Measurements from ENCODE around the gene NPR1. TPM values are rescaled to one million over a fixed set of nuclear protein-coding genes. Genes with fewer than 3 reads are reported as not detected.

NPR1 gene
- total and polyA plus RNA-seq, 2 of the 4 experiments (the other 2 are of a cell fraction) = 0.02 TPM; not detected in 1

DNA sequence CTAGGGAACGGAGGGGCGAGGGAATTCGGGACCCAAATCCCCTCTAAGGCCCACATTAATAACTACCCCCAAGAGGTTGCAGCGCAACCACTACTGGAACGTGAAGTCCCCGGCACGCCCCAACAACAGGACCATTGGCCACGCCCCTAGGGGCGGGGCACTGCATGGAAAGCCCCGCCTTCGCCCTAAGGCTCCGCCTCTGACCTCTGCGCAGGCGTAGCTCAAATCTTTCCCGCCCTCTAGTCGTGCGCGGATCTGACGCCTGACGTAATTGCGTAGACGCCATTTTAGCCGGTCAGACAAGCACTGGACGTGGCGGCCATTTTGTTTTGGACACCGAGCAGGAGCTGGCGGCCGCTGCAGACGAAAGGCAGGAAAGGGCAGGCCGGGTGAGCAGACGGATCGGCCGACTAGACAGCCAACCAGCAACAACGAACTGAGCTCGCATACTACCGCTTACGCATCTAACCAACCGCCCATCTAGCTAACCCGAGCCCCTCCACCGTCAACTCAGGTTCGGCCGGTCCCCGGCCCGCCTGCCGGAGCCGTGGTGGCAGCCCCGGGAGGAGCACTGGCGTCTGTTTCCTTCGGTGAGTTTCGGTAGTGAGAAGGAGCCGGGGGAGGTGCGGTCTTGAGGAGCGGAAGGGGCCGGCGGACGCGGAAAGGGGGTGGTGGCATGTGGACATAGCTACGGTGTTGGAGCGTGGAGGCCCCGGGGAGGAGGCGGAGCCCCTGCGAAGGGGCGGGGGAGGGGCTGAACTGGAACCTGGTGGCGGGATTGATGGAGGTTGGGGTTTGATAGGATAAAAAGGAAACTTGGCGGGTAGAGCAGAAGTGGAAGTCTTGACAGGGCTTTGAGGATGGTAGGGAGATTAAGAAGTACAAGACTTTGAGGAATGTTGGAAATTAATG, 44.5 kb upstream of the NPR1 start, which contains the start of gene CHTOP:
TSS of gene CHTOP (plus strand) at position 313 of the 912 bp plus-strand sequence. CDS start 2,523 bp downstream, outside the sequence.
- H3K36me3 ChIP-seq (ENCODE audit: control insufficient read depth, insufficient read depth, low read length) = peaks cover 21% of the 10 kb centered on the region
- dilution Hi-C loops (cut with HindIII; ENCODE audit: low sequenced_read_pairs, unreplicated experiment) = no loop called here
- intact Hi-C loops (cut with micrococcal nuclease) = loop anchor here (1.0 to 2.0 kb wide), 2 partner anchors 61 to 123 kb away; no protein-coding TSS in a partner anchor
- ATAC-seq (ENCODE audit: low read depth) (peak; percentile 97), DNase-seq (peak; percentile 99)
- H3K4me3 ChIP-seq (ENCODE audit: insufficient read depth, low read depth, low read length) = peak within 1 kb of the TSS; percentile 79
- H2AK5ac ChIP-seq (ENCODE audit: low read depth, low read length) = peak within 1 kb of the TSS; percentile 100
- peaks cover 23% of the 10 kb centered on the region; the same call in 1 of the 2 replicates for H4K20me1 ChIP-seq (ENCODE audit: insufficient read depth, low read length)
- H3K14ac ChIP-seq (replicated peaks; ENCODE audit: low read depth, low read length) = peak within 1 kb of the TSS; percentile 100
- H3K27me3 ChIP-seq (ENCODE audit: control insufficient read depth, insufficient read depth, low read length) = no peaks in the 10 kb centered on the region
- peak within 1 kb of the TSS; percentile 98 for H2BK5ac ChIP-seq (ENCODE audit: low read depth, low read length, poor library complexity, severe bottlenecking)
- peak within 1 kb of the TSS; percentile 100 for H2AK9ac ChIP-seq (replicated peaks; ENCODE audit: low read depth, low read length, poor library complexity)
- ChIA-PET CTCF (interaction anchor here (0.9 to 1.6 kb wide), 6 partner anchors 12 to 123 kb away, joined by 4 to 11 read pairs (median 5); no protein-coding TSS in a partner anchor), POLR2A (ENCODE audit: unreplicated experiment) (interaction anchor here (0.6 to 1.5 kb wide), 8 partner anchors 10 to 103 kb away, joined by 3 to 14 read pairs (median 4); no protein-coding TSS in a partner anchor)
- H3K9me3 ChIP-seq (ENCODE audit: control insufficient read depth, insufficient read depth, low read length) = no peaks in the 10 kb centered on the region
- H3K79me1 ChIP-seq (ENCODE audit: low read depth in 1 of 2, low read length in 2 of 2) = peaks cover 26 to 41% of the 10 kb centered on the region in 2 experiments
- H3K4me1 ChIP-seq (ENCODE audit: control insufficient read depth, insufficient read depth, low read length) = peaks cover 3% of the 10 kb centered on the region
- peak within 1 kb of the TSS; percentile 91 for H3K18ac ChIP-seq (ENCODE audit: low read depth, low read length)
- H3K9me1 ChIP-seq (ENCODE audit: insufficient read depth, low read length) = 0 out of 2 replicates have a peak, but pooled peaks cover 8% of the 10 kb centered on the region
- TSS peak; percentile 82 for BruUV-seq (replicated peaks)
- H3K4me2 ChIP-seq (ENCODE audit: low read depth, low read length) = peak within 1 kb of the TSS; percentile 86
- peak within 1 kb of the TSS; percentile 100 for H3K56ac ChIP-seq (ENCODE audit: extremely low read depth, insufficient read depth, low read length)
- H3K23ac ChIP-seq (ENCODE audit: low read depth, low read length) = peak within 1 kb of the TSS; percentile 100
- H4K5ac ChIP-seq (ENCODE audit: low read depth, low read length) = peak within 1 kb of the TSS; percentile 95
- H3K27ac ChIP-seq (ENCODE audit: insufficient read depth, low read length) = peak within 1 kb of the TSS; percentile 98
- in situ Hi-C loops (cut with MboI; ENCODE audit: low sequenced_read_pairs) = no loop called here
- H3K9ac ChIP-seq (ENCODE audit: low read depth, low read length) = peak within 1 kb of the TSS; percentile 99
- H2BK20ac ChIP-seq (ENCODE audit: low read depth, low read length) = no peak within 1 kb of the TSS
- H2AFZ ChIP-seq (replicated peaks; ENCODE audit: low read length, poor library complexity) = peak within 1 kb of the TSS; percentile 93
- H4K8ac ChIP-seq (ENCODE audit: low read depth in 2 of 2, low read length in 2 of 2) = peak within 1 kb of the TSS; percentile 94 to 100
- 0% methylated on average over 48 of the region's 65 CpGs; no CpG with 5 or more reads in 1 of the 2 experiments for WGBS, 2 experiments (ENCODE audit: extremely low coverage in 2 of 2, insufficient read length in 1 of 2)
- H2BK120ac ChIP-seq (ENCODE audit: low read depth, low read length) = peak within 1 kb of the TSS; percentile 83
- H3K4ac ChIP-seq (ENCODE audit: low read depth, low read length) = peak within 1 kb of the TSS; percentile 100
- H4K91ac ChIP-seq (ENCODE audit: insufficient read depth, low read depth, low read length) = peak within 1 kb of the TSS; percentile 100
- no peak within 1 kb of the TSS; the same call in 2 of the 3 replicates for H2BK15ac ChIP-seq (ENCODE audit: low read depth, low read length)
- no peak for TF ChIP-seq SMC3 (IDR thresholded peaks at IDR 0.05; ENCODE audit: low read depth, low read length)
- TF ChIP-seq, protein P1, sequence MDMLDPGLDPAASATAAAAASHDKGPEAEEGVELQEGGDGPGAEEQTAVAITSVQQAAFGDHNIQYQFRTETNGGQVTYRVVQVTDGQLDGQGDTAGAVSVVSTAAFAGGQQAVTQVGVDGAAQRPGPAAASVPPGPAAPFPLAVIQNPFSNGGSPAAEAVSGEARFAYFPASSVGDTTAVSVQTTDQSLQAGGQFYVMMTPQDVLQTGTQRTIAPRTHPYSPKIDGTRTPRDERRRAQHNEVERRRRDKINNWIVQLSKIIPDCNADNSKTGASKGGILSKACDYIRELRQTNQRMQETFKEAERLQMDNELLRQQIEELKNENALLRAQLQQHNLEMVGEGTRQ (IDR thresholded peaks at IDR 0.05; ENCODE audit: low read depth, low read length) = 0 out of 2 replicates have a peak, but pooled peaks have one; percentile 13
- no peak for TF ChIP-seq FOS (IDR thresholded peaks at IDR 0.05; ENCODE audit: low read depth, low read length)
- no peak for TF ChIP-seq RCOR1 (IDR thresholded peaks at IDR 0.05; ENCODE audit: insufficient replicate concordance, low read length)
- no peak for TF ChIP-seq MAFK (IDR thresholded peaks at IDR 0.05; ENCODE audit: low read depth, low read length)
- peak; percentile 88; the same call in 1 of the 2 replicates for TF ChIP-seq MXI1 (IDR thresholded peaks at IDR 0.05; ENCODE audit: borderline replicate concordance, low read depth, low read length)
- TF ChIP-seq POLR2A (IDR thresholded peaks at IDR 0.05; ENCODE audit: low read depth, low read length) = peak; percentile 94
- no peak; the same call in 1 of the 2 replicates for TF ChIP-seq RAD21 (IDR thresholded peaks at IDR 0.05; ENCODE audit: low read length)
- no peak for TF ChIP-seq RFX5 (IDR thresholded peaks at IDR 0.05; ENCODE audit: low read depth, low read length)
- TF ChIP-seq CEBPB (IDR thresholded peaks at IDR 0.05; ENCODE audit: low read depth, low read length) = peak; percentile 65
- TF ChIP-seq, protein P2, sequence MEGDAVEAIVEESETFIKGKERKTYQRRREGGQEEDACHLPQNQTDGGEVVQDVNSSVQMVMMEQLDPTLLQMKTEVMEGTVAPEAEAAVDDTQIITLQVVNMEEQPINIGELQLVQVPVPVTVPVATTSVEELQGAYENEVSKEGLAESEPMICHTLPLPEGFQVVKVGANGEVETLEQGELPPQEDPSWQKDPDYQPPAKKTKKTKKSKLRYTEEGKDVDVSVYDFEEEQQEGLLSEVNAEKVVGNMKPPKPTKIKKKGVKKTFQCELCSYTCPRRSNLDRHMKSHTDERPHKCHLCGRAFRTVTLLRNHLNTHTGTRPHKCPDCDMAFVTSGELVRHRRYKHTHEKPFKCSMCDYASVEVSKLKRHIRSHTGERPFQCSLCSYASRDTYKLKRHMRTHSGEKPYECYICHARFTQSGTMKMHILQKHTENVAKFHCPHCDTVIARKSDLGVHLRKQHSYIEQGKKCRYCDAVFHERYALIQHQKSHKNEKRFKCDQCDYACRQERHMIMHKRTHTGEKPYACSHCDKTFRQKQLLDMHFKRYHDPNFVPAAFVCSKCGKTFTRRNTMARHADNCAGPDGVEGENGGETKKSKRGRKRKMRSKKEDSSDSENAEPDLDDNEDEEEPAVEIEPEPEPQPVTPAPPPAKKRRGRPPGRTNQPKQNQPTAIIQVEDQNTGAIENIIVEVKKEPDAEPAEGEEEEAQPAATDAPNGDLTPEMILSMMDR (conservative IDR thresholded peaks at IDR 0.05; ENCODE audit: low read depth, low read length) = no peak
- TF ChIP-seq, protein P3, sequence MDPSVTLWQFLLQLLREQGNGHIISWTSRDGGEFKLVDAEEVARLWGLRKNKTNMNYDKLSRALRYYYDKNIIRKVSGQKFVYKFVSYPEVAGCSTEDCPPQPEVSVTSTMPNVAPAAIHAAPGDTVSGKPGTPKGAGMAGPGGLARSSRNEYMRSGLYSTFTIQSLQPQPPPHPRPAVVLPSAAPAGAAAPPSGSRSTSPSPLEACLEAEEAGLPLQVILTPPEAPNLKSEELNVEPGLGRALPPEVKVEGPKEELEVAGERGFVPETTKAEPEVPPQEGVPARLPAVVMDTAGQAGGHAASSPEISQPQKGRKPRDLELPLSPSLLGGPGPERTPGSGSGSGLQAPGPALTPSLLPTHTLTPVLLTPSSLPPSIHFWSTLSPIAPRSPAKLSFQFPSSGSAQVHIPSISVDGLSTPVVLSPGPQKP (IDR thresholded peaks at IDR 0.05; ENCODE audit: borderline replicate concordance, low read depth, low read length) = no peak
